Kidney (tissue), 14 donors: ENCODE data around the gene RBM19. TPM values are rescaled to one million over a fixed set of nuclear protein-coding genes. Genes with fewer than 3 reads are reported as not detected.
A peak's percentile ranks its signal among the peaks of the same experiment; 100 is the strongest.

Source experiments
- DNase-seq, 5 donors: peaks; one replicate each; pipeline ENCODE4 v3.0.0-alpha.2; 2013 to 2020
- FAIRE-seq: peaks from 2 replicates; lab custom pipeline; 2012; peaks lifted over from hg19 to GRCh38; lab: Jason Lieb, UNC
- H3K27ac ChIP-seq, 2 donors: one replicate each; pipeline ENCODE4 v1.7.0; 2013; ENCODE audit warnings: low read depth in 2 of 2, low read length in 2 of 2, inconsistent platforms in 1 of 2
- H3K27me3 ChIP-seq: one replicate; pipeline ENCODE4 v1.7.1; 2013; ENCODE audit warnings: low read length, inconsistent platforms; ENCODE audit not compliant: control insufficient read depth, insufficient read depth
- H3K36me3 ChIP-seq, 3 donors: one replicate each; pipeline versions ENCODE4 v1.7.0 to v1.7.1; 2013; ENCODE audit warnings: low read length in 3 of 3, control low read depth in 1 of 3, inconsistent platforms in 1 of 3; ENCODE audit not compliant: insufficient read depth in 3 of 3, control insufficient read depth in 2 of 3
- H3K4me1 ChIP-seq, 3 donors: one replicate each; pipeline versions ENCODE4 v1.7.0 to v1.7.1; 2013; ENCODE audit warnings: low read length in 3 of 3, inconsistent platforms in 1 of 3, low read depth in 1 of 3; ENCODE audit not compliant: control insufficient read depth in 2 of 3, insufficient read depth in 2 of 3
- H3K4me3 ChIP-seq, 3 donors: one replicate each; pipeline versions ENCODE4 v1.7.0 to v1.8.1; 2013; ENCODE audit warnings: low read length in 3 of 3, control low read depth in 1 of 3, inconsistent platforms in 1 of 3
- H3K9ac ChIP-seq, 3 donors: one replicate each; pipeline versions ENCODE4 v1.7.0 to v1.7.1; 2013; ENCODE audit warnings: low read length in 3 of 3, control low read depth in 1 of 3, inconsistent platforms in 1 of 3
- H3K9me3 ChIP-seq, 3 donors: one replicate each; pipeline versions ENCODE4 v1.7.0 to v1.7.1; 2013; ENCODE audit warnings: low read length in 3 of 3, control low read depth in 1 of 3, inconsistent platforms in 1 of 3; ENCODE audit not compliant: control insufficient read depth in 2 of 3, insufficient read depth in 1 of 3
- CTCF ChIP-seq: IDR thresholded peaks from 3 replicates; pipeline ENCODE4 v1.5.1; 2012; ENCODE audit warnings: mild to moderate bottlenecking, moderate library complexity, borderline replicate concordance; ENCODE audit not compliant: insufficient read depth; ENCODE audit errors: extremely low read depth
- intact Hi-C: fragments of 100-400 bp; cut with DNase I; formaldehyde crosslinking; loops from one replicate; pipeline ENCODE4 v1.11.1; 2022
- polyA plus RNA-seq: library from polyadenylated mRNA; stranded (reverse); fragments of 350-450 nt; fragmentation: Illumina TruSeq; extraction: RNeasy Lipid Tissue Mini Kit (QIAGEN cat#74804); gene quantifications from one replicate; pipeline ENCODE4 v1.2.3, GENCODE V29; 2014; ENCODE audit warnings: low read depth, low replicate concordance; ENCODE audit not compliant: insufficient read depth
- total RNA-seq: library from RNA; stranded (reverse); fragmentation: NEBNext Ultra II Directional; extraction: Animal tissue kit (Norgen Biotek cat#: 25700); gene quantifications from one replicate; pipeline ENCODE4 v1.2.1, GENCODE V29; 2021
- donor health status: control.
- donor health status: control.
- donor health status: control.
- donor health status: control.
- donor health status: control.
- donor health status: DM: yes; HTN: yes; CAD: no.
- donor health status: Normal renal cell carcinoma (clear cell type).

RBM19 gene
- total and polyA plus RNA-seq, 2 donors from 2014 or later = 12.3 to 34.7 TPM

- Histone ChIP-seq H3K4me1 (no peaks in the 10 kb centered on the region), H3K36me3 (no peaks in the 10 kb centered on the region), H3K27ac (no peak overlapping the region), H3K27me3 (no peaks in the 10 kb centered on the region), H3K9me3 (no peaks in the 10 kb centered on the region), H3K9ac (no peak overlapping the region), H3K4me3 (no peak overlapping the region)
- no peak for TF ChIP-seq CTCF
- no peak for FAIRE-seq
- DNase-seq = peak in 4 of 5 donors; percentile 12 to 59 (median 34)
- intact Hi-C loops = no loop called here
These were observed 24.4 kb upstream of the RBM19 start for GRCh38 chr12:113990250-113991223.

GRCh38 chr12:113988976-113989375 is 22.9 kb upstream of the RBM19 start:
- H3K9me3 ChIP-seq = no peaks in the 10 kb centered on the region
- H3K36me3 ChIP-seq = no peaks in the 10 kb centered on the region
- H3K9ac ChIP-seq = no peak overlapping the region
- no peak overlapping the region for H3K27ac ChIP-seq
- DNase-seq (no peak), FAIRE-seq (no peak)
- no peaks in the 10 kb centered on the region for H3K27me3 ChIP-seq
- no peaks in the 10 kb centered on the region for H3K4me1 ChIP-seq
- H3K4me3 ChIP-seq = no peak overlapping the region
- intact Hi-C loops = no loop called here
- TF ChIP-seq CTCF = no peak

- no peaks in the 10 kb centered on the region for H3K27me3 ChIP-seq
- DNase-seq (no peak), FAIRE-seq (no peak)
- H3K4me1 ChIP-seq = no peaks in the 10 kb centered on the region
- intact Hi-C loops = no loop called here
- H3K9ac ChIP-seq = no peak overlapping the region
- no peaks in the 10 kb centered on the region for H3K9me3 ChIP-seq
- H3K4me3 ChIP-seq = no peak overlapping the region
- no peaks in the 10 kb centered on the region for H3K36me3 ChIP-seq
- TF ChIP-seq CTCF = no peak
- no peak overlapping the region for H3K27ac ChIP-seq
These were observed 21.9 kb upstream of the RBM19 start for GRCh38 chr12:113988064-113988451.
